ENCODE results near the gene LCORL. TPM values are rescaled to one million over a fixed set of nuclear protein-coding genes. Genes with fewer than 3 reads are reported as not detected.
"Not testable (repeated sequence)": the region's sequence is repeated elsewhere in the genome, so short reads cannot be mapped to it uniquely, and the experiment has no call there.

The LCORL gene
- total and polyA plus RNA-seq, 3 donors from 2014 or later = 9.7 to 43.7 (median 37.6) TPM

DNA sequence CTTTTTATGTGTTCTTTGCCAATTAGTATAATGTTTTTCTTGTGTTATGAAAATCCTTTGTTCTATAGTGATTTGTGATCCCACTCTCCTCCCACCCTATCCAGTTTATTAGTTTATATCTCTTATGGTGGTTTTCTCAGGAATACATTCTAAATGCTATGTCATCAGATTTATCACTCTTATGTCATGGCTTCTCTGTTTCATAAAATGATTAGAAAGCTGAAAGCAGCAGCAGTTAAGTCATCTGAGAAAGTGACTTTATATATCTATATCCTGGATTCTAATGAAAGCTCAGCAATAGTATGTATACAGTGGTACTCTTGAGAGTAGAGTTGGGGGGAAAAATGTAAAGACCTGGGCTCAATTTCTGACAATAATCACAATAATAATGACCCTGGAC lies 169.6 kb downstream of the LCORL start:
- Histone ChIP-seq H3K36me3 (ENCODE audit: low read depth, missing control alignments) (no peaks in the 10 kb centered on the region), H3K4me1 (no peaks in the 10 kb centered on the region), H3K4me3 (no peak overlapping the region), H3K27me3 (no peaks in the 10 kb centered on the region), H3K27ac (no peak overlapping the region), H3K9me3 (no peaks in the 10 kb centered on the region)
- no peak for TF ChIP-seq POLR2A (IDR thresholded peaks at IDR 0.05)
- TF ChIP-seq, protein P1, sequence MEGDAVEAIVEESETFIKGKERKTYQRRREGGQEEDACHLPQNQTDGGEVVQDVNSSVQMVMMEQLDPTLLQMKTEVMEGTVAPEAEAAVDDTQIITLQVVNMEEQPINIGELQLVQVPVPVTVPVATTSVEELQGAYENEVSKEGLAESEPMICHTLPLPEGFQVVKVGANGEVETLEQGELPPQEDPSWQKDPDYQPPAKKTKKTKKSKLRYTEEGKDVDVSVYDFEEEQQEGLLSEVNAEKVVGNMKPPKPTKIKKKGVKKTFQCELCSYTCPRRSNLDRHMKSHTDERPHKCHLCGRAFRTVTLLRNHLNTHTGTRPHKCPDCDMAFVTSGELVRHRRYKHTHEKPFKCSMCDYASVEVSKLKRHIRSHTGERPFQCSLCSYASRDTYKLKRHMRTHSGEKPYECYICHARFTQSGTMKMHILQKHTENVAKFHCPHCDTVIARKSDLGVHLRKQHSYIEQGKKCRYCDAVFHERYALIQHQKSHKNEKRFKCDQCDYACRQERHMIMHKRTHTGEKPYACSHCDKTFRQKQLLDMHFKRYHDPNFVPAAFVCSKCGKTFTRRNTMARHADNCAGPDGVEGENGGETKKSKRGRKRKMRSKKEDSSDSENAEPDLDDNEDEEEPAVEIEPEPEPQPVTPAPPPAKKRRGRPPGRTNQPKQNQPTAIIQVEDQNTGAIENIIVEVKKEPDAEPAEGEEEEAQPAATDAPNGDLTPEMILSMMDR (IDR thresholded peaks at IDR 0.05) = no peak
- no peak for DNase-seq
- intact Hi-C loops (cut with DNase I; ENCODE audit: low total_unique reads) = no loop called here

DNA sequence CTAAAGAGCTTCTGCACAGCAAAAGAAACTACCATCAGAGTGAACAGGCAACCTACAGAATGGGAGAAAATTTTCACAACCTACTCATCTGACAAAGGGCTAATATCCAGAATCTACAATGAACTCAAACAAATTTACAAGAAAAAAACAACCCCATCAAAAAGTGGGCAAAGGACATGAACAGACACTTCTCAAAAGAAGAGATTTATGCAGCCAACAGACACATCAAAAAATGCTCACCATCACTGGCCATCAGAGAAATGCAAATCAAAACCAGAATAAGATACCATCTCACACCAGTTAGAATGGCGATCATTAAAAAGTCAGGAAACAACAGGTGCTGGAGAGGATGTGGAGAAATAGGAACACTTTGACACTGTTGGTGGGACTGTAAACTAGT lies 171.3 kb downstream of the LCORL start:
- DNase-seq; intact Hi-C loops (cut with DNase I; ENCODE audit: low total_unique reads): not testable (repeated sequence)
- WGBS, 2 donors = 92 to 100% methylated on average over 1 of the region's 1 CpG

DNA sequence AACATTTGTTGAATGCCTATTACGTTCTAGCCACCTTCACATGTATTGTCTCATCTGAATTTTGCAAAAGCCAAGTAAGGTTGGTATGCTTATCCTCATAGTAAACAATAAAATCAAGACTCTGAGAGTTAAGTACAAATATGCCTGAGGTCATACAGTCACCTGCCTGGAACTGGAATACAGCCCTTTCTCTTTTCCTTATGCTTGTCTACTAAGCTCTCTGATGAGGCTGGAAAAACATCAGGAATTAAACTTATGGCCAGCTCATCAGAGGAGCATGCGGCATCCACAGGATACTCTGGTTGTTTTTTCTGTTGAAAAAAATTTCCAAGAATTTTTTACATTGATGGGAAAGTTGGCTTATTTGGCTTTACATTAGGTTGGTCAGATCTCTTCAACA lies 175.3 kb downstream of the LCORL start:
- WGBS, 2 donors = 92 to 94% methylated on average over 2 of the region's 2 CpGs
- Histone ChIP-seq H3K27me3 (no peaks in the 10 kb centered on the region), H3K27ac (no peak overlapping the region), H3K4me3 (no peak overlapping the region), H3K9me3 (no peaks in the 10 kb centered on the region), H3K36me3 (ENCODE audit: low read depth, missing control alignments) (no peaks in the 10 kb centered on the region), H3K4me1 (no peaks in the 10 kb centered on the region)
- intact Hi-C loops (cut with DNase I; ENCODE audit: low total_unique reads) = no loop called here
- no peak for TF ChIP-seq POLR2A (IDR thresholded peaks at IDR 0.05)
- TF ChIP-seq, protein P1 (IDR thresholded peaks at IDR 0.05) = no peak
- DNase-seq = no peak

More for the DNA sequence above, 171.3 kb downstream of the LCORL start:
- not testable (repeated sequence) for H3K4me1 ChIP-seq; H3K27ac ChIP-seq; H3K27me3 ChIP-seq; H3K4me3 ChIP-seq; H3K9me3 ChIP-seq; H3K36me3 ChIP-seq (ENCODE audit: low read depth, missing control alignments)

DNA sequence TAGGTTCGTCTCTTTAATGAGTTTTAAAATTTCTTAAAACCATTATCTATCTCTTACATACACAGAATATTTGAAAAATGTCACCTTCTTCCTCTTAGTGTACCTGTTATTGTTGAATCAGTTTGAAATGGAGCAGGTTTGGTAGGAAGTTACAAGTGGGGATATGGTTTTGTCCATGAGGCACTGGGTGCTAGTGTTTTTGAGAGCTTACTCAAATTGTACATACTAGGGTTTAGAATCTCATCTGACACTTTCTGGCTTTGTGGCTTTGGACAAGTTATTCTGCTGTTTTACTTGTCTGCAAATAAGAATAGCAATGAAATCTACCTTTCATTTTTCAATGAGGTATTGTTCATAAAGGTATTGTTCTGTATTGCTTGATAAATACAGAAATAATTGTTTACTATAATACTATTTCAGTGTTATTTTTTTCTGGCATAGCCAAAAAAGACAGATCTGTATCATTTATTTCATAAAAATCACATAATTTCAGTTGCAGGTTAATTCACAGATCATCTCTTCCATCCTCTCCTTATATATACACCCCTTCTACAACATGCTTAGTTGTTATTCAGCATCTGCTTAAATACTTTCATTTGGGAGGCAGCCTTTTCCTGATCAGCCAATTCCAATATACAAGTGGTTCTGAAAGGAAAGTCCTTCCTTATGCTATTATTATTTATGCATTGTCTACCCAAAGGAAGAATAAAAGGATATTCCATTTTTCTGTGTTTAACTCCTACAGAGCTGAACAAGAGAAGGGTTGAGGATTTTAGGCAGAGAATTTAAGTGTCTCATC lies 197.5 kb downstream of the LCORL start:
- intact Hi-C loops (cut with DNase I; ENCODE audit: low total_unique reads) = no loop called here
- Histone ChIP-seq H3K4me3 (no peak overlapping the region), H3K4me1 (no peaks in the 10 kb centered on the region), H3K9me3 (no peaks in the 10 kb centered on the region), H3K27me3 (no peaks in the 10 kb centered on the region), H3K36me3 (ENCODE audit: low read depth, missing control alignments) (no peaks in the 10 kb centered on the region), H3K27ac (no peak overlapping the region)
- 77 to 80% methylated on average over 1 of the region's 1 CpG for WGBS, 2 donors
- TF ChIP-seq, protein P1 (IDR thresholded peaks at IDR 0.05) = no peak
- TF ChIP-seq POLR2A (IDR thresholded peaks at IDR 0.05) = no peak
- no peak for DNase-seq

DNA sequence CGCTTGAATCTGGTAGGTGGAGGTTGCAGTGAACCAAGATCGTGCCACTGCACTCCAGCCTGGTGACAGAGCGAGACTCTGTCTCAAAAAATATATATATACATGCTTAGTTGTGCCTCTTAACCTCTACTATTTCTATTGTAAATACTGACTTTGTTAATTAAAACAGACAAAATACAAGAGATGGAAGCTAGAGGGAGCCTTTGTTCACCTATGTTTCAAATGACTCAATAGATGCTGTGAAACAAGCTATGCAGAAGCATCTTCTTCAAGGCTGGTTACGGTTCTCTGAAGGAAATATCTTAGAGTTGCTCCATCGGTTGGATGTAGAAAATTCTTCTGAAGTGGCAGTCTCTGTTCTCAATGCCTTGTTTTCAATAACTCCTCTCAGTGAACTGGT lies 204.5 kb downstream of the LCORL start:
- TF ChIP-seq, protein P1 (IDR thresholded peaks at IDR 0.05) = peak; percentile 40 to 52 (median 50)
- no peak for TF ChIP-seq POLR2A (IDR thresholded peaks at IDR 0.05)
- no peaks in the 10 kb centered on the region for H3K36me3 ChIP-seq (ENCODE audit: low read depth, missing control alignments)
- no peak overlapping the region for H3K27ac ChIP-seq
- no peaks in the 10 kb centered on the region for H3K4me1 ChIP-seq
- no peak overlapping the region for H3K4me3 ChIP-seq
- DNase-seq = no peak
- no peaks in the 10 kb centered on the region for H3K27me3 ChIP-seq
- no peaks in the 10 kb centered on the region for H3K9me3 ChIP-seq
- intact Hi-C loops (cut with DNase I; ENCODE audit: low total_unique reads) = no loop called here
- 57 to 64% methylated on average over 5 of the region's 5 CpGs for WGBS, 2 donors
